Measurements from ENCODE around the gene METTL4. TPM values are rescaled to one million over a fixed set of nuclear protein-coding genes. Genes with fewer than 3 reads are reported as not detected.

Gene METTL4
- total RNA-seq, 1 experiment from 2014 or later: 15.5 TPM

DNA sequence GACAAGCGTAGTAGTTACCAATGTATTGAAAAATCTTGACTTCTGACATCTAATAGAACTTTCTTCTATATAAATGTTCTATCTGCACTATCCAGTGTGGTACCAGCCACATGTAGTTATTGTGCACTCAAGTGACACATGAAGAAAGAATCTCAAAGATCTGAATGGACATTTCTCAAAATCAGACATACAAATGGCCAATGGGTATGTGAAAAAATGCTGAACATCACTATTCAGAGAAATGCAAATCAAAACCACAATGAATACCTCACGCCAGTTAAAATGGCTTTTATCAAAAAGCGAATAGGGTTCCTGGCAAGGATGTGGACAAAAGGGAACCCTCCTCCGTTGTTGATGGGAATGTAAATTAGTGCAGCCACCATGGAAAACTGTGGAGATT lies 46.7 kb upstream of the METTL4 start:
- H3K27ac ChIP-seq (ENCODE audit: low read depth, low read length): no peak overlapping the region
- TF ChIP-seq, protein P1, sequence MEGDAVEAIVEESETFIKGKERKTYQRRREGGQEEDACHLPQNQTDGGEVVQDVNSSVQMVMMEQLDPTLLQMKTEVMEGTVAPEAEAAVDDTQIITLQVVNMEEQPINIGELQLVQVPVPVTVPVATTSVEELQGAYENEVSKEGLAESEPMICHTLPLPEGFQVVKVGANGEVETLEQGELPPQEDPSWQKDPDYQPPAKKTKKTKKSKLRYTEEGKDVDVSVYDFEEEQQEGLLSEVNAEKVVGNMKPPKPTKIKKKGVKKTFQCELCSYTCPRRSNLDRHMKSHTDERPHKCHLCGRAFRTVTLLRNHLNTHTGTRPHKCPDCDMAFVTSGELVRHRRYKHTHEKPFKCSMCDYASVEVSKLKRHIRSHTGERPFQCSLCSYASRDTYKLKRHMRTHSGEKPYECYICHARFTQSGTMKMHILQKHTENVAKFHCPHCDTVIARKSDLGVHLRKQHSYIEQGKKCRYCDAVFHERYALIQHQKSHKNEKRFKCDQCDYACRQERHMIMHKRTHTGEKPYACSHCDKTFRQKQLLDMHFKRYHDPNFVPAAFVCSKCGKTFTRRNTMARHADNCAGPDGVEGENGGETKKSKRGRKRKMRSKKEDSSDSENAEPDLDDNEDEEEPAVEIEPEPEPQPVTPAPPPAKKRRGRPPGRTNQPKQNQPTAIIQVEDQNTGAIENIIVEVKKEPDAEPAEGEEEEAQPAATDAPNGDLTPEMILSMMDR (IDR thresholded peaks at IDR 0.05 in 2 of 3, conservative IDR thresholded peaks at IDR 0.05 in 1 of 3; ENCODE audit: borderline replicate concordance in 1 of 3, insufficient read depth in 1 of 3, low read depth in 2 of 3, low read length in 2 of 3): no peak
- TF ChIP-seq SRF (IDR thresholded peaks at IDR 0.05; ENCODE audit: low read depth): no peak
- no peak for TF ChIP-seq RAD21 (IDR thresholded peaks at IDR 0.05; ENCODE audit: low read depth)
- TF ChIP-seq EZH2phosphoT487 (IDR thresholded peaks at IDR 0.05; ENCODE audit: borderline replicate concordance): no peak
- TF ChIP-seq YY1 (IDR thresholded peaks at IDR 0.05; ENCODE audit: extremely low read depth, insufficient replicate concordance, low read depth, low read length): no peak
- TF ChIP-seq EZH2 (IDR thresholded peaks at IDR 0.05): no peak
- no peak for TF ChIP-seq POLR2AphosphoS5 (IDR thresholded peaks at IDR 0.05; ENCODE audit: low read depth, low read length)
- TF ChIP-seq, protein P2, sequence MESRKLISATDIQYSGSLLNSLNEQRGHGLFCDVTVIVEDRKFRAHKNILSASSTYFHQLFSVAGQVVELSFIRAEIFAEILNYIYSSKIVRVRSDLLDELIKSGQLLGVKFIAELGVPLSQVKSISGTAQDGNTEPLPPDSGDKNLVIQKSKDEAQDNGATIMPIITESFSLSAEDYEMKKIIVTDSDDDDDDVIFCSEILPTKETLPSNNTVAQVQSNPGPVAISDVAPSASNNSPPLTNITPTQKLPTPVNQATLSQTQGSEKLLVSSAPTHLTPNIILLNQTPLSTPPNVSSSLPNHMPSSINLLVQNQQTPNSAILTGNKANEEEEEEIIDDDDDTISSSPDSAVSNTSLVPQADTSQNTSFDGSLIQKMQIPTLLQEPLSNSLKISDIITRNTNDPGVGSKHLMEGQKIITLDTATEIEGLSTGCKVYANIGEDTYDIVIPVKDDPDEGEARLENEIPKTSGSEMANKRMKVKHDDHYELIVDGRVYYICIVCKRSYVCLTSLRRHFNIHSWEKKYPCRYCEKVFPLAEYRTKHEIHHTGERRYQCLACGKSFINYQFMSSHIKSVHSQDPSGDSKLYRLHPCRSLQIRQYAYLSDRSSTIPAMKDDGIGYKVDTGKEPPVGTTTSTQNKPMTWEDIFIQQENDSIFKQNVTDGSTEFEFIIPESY (IDR thresholded peaks at IDR 0.05; ENCODE audit: extremely low read depth, insufficient replicate concordance, low read length): no peak
- no peak for TF ChIP-seq ZFX (IDR thresholded peaks at IDR 0.05)
- no peak for TF ChIP-seq JUND (IDR thresholded peaks at IDR 0.05)
- TF ChIP-seq, protein P3, sequence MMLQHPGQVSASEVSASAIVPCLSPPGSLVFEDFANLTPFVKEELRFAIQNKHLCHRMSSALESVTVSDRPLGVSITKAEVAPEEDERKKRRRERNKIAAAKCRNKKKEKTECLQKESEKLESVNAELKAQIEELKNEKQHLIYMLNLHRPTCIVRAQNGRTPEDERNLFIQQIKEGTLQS (IDR thresholded peaks at IDR 0.05): no peak
- TF ChIP-seq CBX3 (IDR thresholded peaks at IDR 0.05; ENCODE audit: low read depth): no peak
- TF ChIP-seq EGR1 (IDR thresholded peaks at IDR 0.05; ENCODE audit: low read depth): no peak
- TF ChIP-seq POLR2A (IDR thresholded peaks at IDR 0.05; ENCODE audit: borderline replicate concordance, extremely low read depth, insufficient read depth, insufficient read length): no peak
- TF ChIP-seq, protein P4, sequence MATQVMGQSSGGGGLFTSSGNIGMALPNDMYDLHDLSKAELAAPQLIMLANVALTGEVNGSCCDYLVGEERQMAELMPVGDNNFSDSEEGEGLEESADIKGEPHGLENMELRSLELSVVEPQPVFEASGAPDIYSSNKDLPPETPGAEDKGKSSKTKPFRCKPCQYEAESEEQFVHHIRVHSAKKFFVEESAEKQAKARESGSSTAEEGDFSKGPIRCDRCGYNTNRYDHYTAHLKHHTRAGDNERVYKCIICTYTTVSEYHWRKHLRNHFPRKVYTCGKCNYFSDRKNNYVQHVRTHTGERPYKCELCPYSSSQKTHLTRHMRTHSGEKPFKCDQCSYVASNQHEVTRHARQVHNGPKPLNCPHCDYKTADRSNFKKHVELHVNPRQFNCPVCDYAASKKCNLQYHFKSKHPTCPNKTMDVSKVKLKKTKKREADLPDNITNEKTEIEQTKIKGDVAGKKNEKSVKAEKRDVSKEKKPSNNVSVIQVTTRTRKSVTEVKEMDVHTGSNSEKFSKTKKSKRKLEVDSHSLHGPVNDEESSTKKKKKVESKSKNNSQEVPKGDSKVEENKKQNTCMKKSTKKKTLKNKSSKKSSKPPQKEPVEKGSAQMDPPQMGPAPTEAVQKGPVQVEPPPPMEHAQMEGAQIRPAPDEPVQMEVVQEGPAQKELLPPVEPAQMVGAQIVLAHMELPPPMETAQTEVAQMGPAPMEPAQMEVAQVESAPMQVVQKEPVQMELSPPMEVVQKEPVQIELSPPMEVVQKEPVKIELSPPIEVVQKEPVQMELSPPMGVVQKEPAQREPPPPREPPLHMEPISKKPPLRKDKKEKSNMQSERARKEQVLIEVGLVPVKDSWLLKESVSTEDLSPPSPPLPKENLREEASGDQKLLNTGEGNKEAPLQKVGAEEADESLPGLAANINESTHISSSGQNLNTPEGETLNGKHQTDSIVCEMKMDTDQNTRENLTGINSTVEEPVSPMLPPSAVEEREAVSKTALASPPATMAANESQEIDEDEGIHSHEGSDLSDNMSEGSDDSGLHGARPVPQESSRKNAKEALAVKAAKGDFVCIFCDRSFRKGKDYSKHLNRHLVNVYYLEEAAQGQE (IDR thresholded peaks at IDR 0.05; ENCODE audit: low read depth): no peak
- TF ChIP-seq SIN3A (IDR thresholded peaks at IDR 0.05; ENCODE audit: low read depth): no peak
- TF ChIP-seq, protein P5, sequence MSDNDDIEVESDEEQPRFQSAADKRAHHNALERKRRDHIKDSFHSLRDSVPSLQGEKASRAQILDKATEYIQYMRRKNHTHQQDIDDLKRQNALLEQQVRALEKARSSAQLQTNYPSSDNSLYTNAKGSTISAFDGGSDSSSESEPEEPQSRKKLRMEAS (IDR thresholded peaks at IDR 0.05): no peak
- TF ChIP-seq ZNF274 (IDR thresholded peaks at IDR 0.05; ENCODE audit: low read depth, low read length): no peak
- no peak for TF ChIP-seq CEBPB (IDR thresholded peaks at IDR 0.05; ENCODE audit: low read depth)
- POLR2A ChIA-PET: no interaction called here

More for the DNA sequence above, 46.7 kb upstream of the METTL4 start:
- Histone ChIP-seq H3K9ac (ENCODE audit: low read length) (no peak overlapping the region), H3K79me2 (ENCODE audit: insufficient read depth, low read length) (no peaks in the 10 kb centered on the region), H3K4me2 (ENCODE audit: low read length) (no peak overlapping the region), H3K9me2 (ENCODE audit: insufficient read depth) (no peaks in the 10 kb centered on the region), H3K27me3 (ENCODE audit: insufficient read depth, low read length) (no peaks in the 10 kb centered on the region), H3K4me1 (ENCODE audit: control insufficient read depth in 1 of 2, insufficient read depth in 2 of 2, low read length in 2 of 2) (no peaks in the 10 kb centered on the region), H3K4me3 (replicated peaks in 1 of 2; ENCODE audit: low read depth in 1 of 2, low read length in 2 of 2) (no peak overlapping the region), H3K36me3 (ENCODE audit: control insufficient read depth in 1 of 2, insufficient read depth in 2 of 2, low read length in 2 of 2) (peaks cover 16 to 22% of the 10 kb centered on the region in 2 experiments), H2AFZ (ENCODE audit: low read depth, low read length, poor library complexity, severe bottlenecking) (no peak overlapping the region), H3K9me3 (ENCODE audit: control insufficient read depth in 1 of 2, insufficient read depth in 1 of 2, low read depth in 1 of 2, low read length in 2 of 2) (no peaks in the 10 kb centered on the region), H4K20me1 (ENCODE audit: insufficient read depth) (no peaks in the 10 kb centered on the region)
- BruUV-seq (replicated peaks): no TSS peak
- intact Hi-C loops (cut with micrococcal nuclease): no loop called here
- CTCF ChIA-PET: no interaction called here
- RAD21 ChIA-PET (ENCODE audit: low non-redundant PET in 1 of 2, low total read pairs in 2 of 2, uncharacterized antibody in 2 of 2, unreplicated experiment in 2 of 2): no interaction called here
- ATAC-seq (no peak), DNase-seq (ENCODE audit: low read depth, low spot score) (no peak)
